Activated T-helper 1 cell treated with anti-CD3 and anti-CD28 coated beads, Interleukin-12 subunit alpha, Interleukin-12 subunit beta, Interleukin-2, Interleukin-4 antibody, amounts not matched to agents 30 ng/mL and 10 ng/mL and 1 ng/mL, durations not matched to agents 14 hours and 24 hours and 36 hours (primary cell): ENCODE measurements around the gene MLYCD. TPM values are rescaled to one million over a fixed set of nuclear protein-coding genes. Genes with fewer than 3 reads are reported as not detected.

Experiments
- DNase-seq: peaks from one replicate; pipeline ENCODE4 v3.0.0; 2021; ENCODE audit warnings: low spot score
- H3K27ac Mint-ChIP-seq: one replicate; pipeline ENCODE4 v1.8.0; 2021; ENCODE audit warnings: mild to moderate bottlenecking, mixed read lengths
- H3K27me3 Mint-ChIP-seq: one replicate; pipeline ENCODE4 v1.8.0; 2022; ENCODE audit warnings: mild to moderate bottlenecking, moderate library complexity, mixed read lengths; ENCODE audit not compliant: insufficient read depth
- H3K36me3 Mint-ChIP-seq: one replicate; pipeline ENCODE4 v1.8.0; 2021; ENCODE audit warnings: low read depth, mixed read lengths
- H3K4me1 Mint-ChIP-seq: one replicate; pipeline ENCODE4 v1.8.0; 2021; ENCODE audit warnings: low read depth, mixed read lengths
- H3K4me3 Mint-ChIP-seq: one replicate; pipeline ENCODE4 v1.8.0; 2021; ENCODE audit warnings: mild to moderate bottlenecking, moderate library complexity, mixed read lengths
- H3K9me3 Mint-ChIP-seq: one replicate; pipeline ENCODE4 v1.8.0; 2021; ENCODE audit warnings: mixed read lengths
- intact Hi-C: fragments of 100-400 bp; cut with micrococcal nuclease; formaldehyde crosslinking; loops from one replicate; pipeline ENCODE4 v1.15.1; 2024
- total RNA-seq: library from RNA; stranded (reverse); gene quantifications from 2 replicates; pipeline ENCODE4 v1.2.3, GENCODE V29; 2022

MLYCD gene
- total RNA-seq, 1 donor from 2014 or later, result 5.0 TPM

- peaks cover 11% of the 10 kb centered on the region for H3K27me3 Mint-ChIP-seq
- no peaks in the 10 kb centered on the region for H3K9me3 Mint-ChIP-seq
- no peak overlapping the region for H3K4me3 Mint-ChIP-seq
- peaks cover 18% of the 10 kb centered on the region for H3K4me1 Mint-ChIP-seq
- no peaks in the 10 kb centered on the region for H3K36me3 Mint-ChIP-seq
- H3K27ac Mint-ChIP-seq, result peak overlapping the region; percentile 48
- no peak for DNase-seq
- intact Hi-C loops, result no loop called here
Measured at GRCh38 chr16:83952587-83952939, 53.6 kb downstream of the MLYCD start.

DNA sequence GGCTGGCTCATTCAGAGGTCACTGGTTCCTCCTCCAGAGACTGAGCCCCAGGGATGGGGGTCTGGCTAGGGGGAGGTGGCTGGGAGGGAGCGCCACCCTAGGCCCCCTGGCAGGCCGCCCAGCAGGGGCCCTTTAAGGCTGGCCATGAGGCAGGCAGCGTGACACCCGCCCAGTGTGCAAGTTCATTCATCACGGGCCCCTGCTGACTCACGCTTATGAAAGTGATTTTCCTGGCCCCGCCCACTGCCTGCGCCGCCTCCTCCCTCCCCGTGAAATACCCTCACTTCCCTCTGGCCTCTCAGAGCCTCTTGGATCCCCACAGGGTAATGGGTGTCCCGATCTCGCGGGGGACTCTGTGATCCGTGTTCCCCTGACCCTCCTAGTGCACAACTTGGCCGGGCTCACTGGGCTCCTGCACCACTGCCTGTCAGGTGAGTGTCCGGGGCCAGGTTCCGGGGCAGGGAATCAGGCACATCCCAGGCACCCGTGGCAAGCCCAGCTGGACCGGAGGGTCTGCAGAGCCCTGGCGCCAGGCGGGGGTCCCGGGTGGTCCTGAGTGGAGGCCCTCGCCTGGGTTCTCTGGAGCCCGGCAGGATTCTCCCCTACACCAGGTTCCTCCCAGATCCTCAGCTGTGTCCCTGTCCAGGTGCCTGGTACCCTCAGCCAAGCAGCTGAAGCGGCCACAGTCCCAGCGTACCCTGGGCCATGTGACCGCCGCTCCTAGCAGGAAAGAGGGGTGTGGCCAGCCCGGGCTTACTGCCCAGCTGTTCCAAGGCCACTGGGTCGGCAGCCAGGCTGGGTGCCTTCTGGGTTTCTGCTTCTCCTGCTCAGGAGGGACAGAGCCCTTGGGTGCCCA, 54.3 kb downstream of the MLYCD start, which contains the start of gene OSGIN1:
Gene OSGIN1 (plus strand): TSS at position 301 of the 856 bp plus-strand sequence. CDS start 4,432 bp downstream, outside the sequence.
- intact Hi-C loops, result loop anchor here (1.0 kb wide), 5 partner anchors 54 to 163 kb away; partner anchors contain the start of genes HSBP1, MBTPS1 and MLYCD
- Mint-ChIP-seq H3K27me3 (peaks cover 11% of the 10 kb centered on the region), H3K27ac (peak within 1 kb of the TSS; percentile 48), H3K4me3 (peak within 1 kb of the TSS; percentile 80), H3K9me3 (no peaks in the 10 kb centered on the region), H3K36me3 (no peaks in the 10 kb centered on the region), H3K4me1 (peaks cover 18% of the 10 kb centered on the region)
- peak; percentile 66 for DNase-seq

GRCh38 chr16:83953796-83954576, 55.1 kb downstream of the MLYCD start:
- H3K4me3 Mint-ChIP-seq, result peak overlapping the region; percentile 80
- H3K27ac Mint-ChIP-seq, result no peak overlapping the region
- H3K27me3 Mint-ChIP-seq, result peaks cover 11% of the 10 kb centered on the region
- intact Hi-C loops, result loop anchor here (1.0 kb wide), 5 partner anchors 55 to 162 kb away; partner anchors contain the start of genes HSBP1, MBTPS1 and MLYCD
- no peak for DNase-seq
- H3K9me3 Mint-ChIP-seq, result no peaks in the 10 kb centered on the region
- no peaks in the 10 kb centered on the region for H3K36me3 Mint-ChIP-seq
- peaks cover 18% of the 10 kb centered on the region for H3K4me1 Mint-ChIP-seq

- Mint-ChIP-seq H3K36me3 (no peaks in the 10 kb centered on the region), H3K9me3 (no peaks in the 10 kb centered on the region), H3K27ac (no peak overlapping the region), H3K4me1 (peaks cover 18% of the 10 kb centered on the region), H3K4me3 (no peak overlapping the region), H3K27me3 (peaks cover 11% of the 10 kb centered on the region)
- no peak for DNase-seq
- intact Hi-C loops, result no loop called here
Measured at GRCh38 chr16:83954577-83955016, 55.7 kb downstream of the MLYCD start.

DNA sequence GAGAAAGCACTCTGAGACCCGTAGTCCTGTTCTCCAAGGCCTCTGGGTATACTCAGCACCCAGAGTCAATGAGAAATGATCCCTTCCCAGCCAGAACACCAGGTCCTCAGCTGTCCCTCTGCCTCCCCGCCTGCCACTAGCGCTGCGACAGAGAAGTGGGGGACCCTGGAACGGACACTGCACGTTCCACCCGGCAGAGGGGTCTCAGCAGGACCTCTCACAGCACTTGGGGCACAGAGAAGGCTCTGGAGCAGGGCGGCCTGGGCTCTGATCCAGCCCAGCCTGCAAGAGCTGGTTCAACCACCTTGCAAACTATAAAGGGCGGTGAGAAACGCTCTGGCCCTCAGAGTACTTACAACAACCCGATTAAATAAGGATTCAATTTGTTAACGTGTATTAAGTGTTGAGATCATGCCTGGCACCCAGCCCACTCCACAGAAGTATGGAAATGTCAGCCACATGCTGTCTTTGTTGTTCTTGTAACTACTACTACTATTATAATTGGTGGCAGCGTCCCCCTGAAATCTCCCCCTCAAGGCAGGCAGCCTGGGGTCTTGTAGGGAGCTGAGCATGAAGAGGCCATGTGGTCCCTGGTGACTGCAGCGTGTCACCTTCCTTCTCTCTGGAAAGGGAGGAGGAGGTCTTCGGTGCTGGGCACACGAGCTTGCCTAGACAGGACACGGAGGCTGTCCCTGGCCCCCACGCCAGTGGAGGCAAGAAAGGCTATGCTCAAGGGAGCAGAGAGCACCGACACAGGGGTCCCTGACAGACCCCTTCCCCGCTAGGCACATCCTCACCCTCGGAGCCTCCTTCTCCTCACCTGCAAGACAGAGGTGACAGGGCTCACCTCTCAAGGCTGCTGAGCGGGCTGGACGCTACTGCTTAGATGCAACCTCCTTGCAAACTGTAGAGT, 56.6 kb downstream of the MLYCD start:
- no peak for DNase-seq
- no peak overlapping the region for H3K4me3 Mint-ChIP-seq
- intact Hi-C loops, result loop anchor here (1.0 to 2.0 kb wide), 5 partner anchors 110 to 551 kb away; partner anchors contain the start of gene TAF1C

GRCh38 chr16:83956336-83957289, 57.7 kb downstream of the MLYCD start:
- Mint-ChIP-seq H3K27ac (no peak overlapping the region), H3K4me1 (peaks cover 18% of the 10 kb centered on the region), H3K4me3 (no peak overlapping the region), H3K27me3 (peaks cover 13% of the 10 kb centered on the region), H3K9me3 (no peaks in the 10 kb centered on the region), H3K36me3 (no peaks in the 10 kb centered on the region)
- peak; percentile 62 for DNase-seq
- intact Hi-C loops, result loop anchor here (1.0 to 2.0 kb wide), 5 partner anchors 109 to 550 kb away; partner anchors contain the start of gene TAF1C

More for the DNA sequence above, 56.6 kb downstream of the MLYCD start:
- H3K36me3 Mint-ChIP-seq, result no peaks in the 10 kb centered on the region
- no peaks in the 10 kb centered on the region for H3K9me3 Mint-ChIP-seq
- H3K27me3 Mint-ChIP-seq, result peaks cover 13% of the 10 kb centered on the region
- peaks cover 18% of the 10 kb centered on the region for H3K4me1 Mint-ChIP-seq
- H3K27ac Mint-ChIP-seq, result no peak overlapping the region

GRCh38 chr16:83957296-83957855, 58.5 kb downstream of the MLYCD start:
- H3K27ac Mint-ChIP-seq, result no peak overlapping the region
- peaks cover 17% of the 10 kb centered on the region for H3K4me1 Mint-ChIP-seq
- no peaks in the 10 kb centered on the region for H3K9me3 Mint-ChIP-seq
- no peak overlapping the region for H3K4me3 Mint-ChIP-seq
- H3K27me3 Mint-ChIP-seq, result peaks cover 13% of the 10 kb centered on the region
- no peak for DNase-seq
- H3K36me3 Mint-ChIP-seq, result no peaks in the 10 kb centered on the region
- intact Hi-C loops, result loop anchor here (2.0 kb wide), 2 partner anchors 229 to 549 kb away; partner anchors contain the start of gene TAF1C

DNA sequence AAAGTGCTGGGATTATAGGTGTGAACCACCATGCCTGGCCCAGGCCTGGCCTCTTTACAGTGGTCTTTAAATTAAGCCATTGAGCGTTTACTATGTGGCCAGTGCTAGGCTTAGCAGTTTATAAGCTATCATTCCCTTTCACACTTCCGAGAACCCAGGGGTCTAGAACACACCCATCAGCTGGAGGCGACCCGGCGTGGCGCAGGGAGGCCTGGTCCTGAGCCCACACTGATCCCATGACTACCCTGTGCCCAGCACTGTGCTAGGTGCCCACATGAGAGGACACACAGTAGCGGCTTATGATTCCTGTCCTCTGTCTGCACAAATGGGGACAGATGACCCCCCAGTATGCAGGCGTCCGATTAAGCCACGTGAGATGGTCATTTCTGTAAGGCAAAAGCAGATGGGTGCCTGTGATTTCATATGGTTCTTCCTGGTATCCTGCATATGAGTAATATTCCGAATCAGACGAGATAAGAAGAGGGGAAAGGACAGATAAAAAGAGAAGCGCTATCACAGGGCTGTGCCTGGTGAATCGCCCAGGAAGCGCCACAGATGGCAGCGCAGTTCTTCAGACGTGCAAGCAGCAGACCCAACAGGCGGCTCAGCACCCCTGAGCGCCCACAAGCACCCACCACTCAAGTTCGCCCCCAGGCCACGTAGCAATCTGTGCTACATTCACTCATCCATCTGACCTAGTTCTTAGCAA, 59.4 kb downstream of the MLYCD start:
- DNase-seq, result no peak
- no peak overlapping the region for H3K27ac Mint-ChIP-seq
- H3K4me1 Mint-ChIP-seq, result peaks cover 14% of the 10 kb centered on the region
- H3K9me3 Mint-ChIP-seq, result no peaks in the 10 kb centered on the region
- peaks cover 13% of the 10 kb centered on the region for H3K27me3 Mint-ChIP-seq
- no peak overlapping the region for H3K4me3 Mint-ChIP-seq
- no peaks in the 10 kb centered on the region for H3K36me3 Mint-ChIP-seq
- intact Hi-C loops, result no loop called here

DNA sequence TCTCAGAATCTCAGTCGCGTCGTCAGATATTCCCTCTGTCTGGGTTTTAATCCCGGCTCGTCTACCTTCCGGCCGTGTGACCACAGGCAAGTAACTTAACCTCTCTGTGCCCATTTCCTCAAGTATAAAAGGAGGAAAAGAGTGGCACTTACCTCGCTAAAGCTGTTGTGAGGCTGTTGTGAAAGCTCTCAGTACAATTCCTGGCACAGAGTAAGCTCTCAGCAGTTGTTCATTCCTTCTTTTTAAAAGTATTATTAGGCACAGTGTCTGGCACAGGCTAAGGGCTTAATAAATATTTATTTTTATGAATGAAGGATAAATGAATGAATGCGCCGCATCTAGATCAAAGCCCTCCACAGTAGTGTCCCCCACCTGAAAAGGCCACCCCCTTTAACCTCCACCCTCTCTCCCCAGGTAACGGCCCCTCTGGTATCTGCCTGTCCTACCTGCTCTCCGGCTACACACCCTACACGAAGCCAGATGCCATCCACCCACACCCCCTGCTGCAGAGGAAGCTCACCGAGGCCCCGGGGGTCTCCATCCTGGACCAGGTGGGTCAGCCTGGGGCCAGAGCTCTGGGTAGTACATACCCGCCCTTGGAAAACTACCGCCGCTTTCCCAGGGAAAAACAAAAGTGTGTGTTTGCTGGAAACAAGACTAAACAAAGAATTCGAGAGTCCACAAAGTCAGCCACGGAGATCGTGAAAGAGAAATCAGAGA, 60.1 kb downstream of the MLYCD start:
- intact Hi-C loops, result no loop called here
- no peak overlapping the region for H3K4me3 Mint-ChIP-seq
- H3K27ac Mint-ChIP-seq, result no peak overlapping the region
- no peaks in the 10 kb centered on the region for H3K9me3 Mint-ChIP-seq
- H3K27me3 Mint-ChIP-seq, result peaks cover 10% of the 10 kb centered on the region
- DNase-seq, result no peak
- no peaks in the 10 kb centered on the region for H3K36me3 Mint-ChIP-seq
- H3K4me1 Mint-ChIP-seq, result peaks cover 11% of the 10 kb centered on the region

GRCh38 chr16:83959656-83960434, 60.9 kb downstream of the MLYCD start:
- intact Hi-C loops, result no loop called here
- no peak for DNase-seq
- H3K27me3 Mint-ChIP-seq, result peaks cover 6% of the 10 kb centered on the region
- H3K36me3 Mint-ChIP-seq, result no peaks in the 10 kb centered on the region
- peaks cover 6% of the 10 kb centered on the region for H3K4me1 Mint-ChIP-seq
- H3K9me3 Mint-ChIP-seq, result no peaks in the 10 kb centered on the region
- H3K4me3 Mint-ChIP-seq, result no peak overlapping the region
- no peak overlapping the region for H3K27ac Mint-ChIP-seq
